Smooth muscle cell (in vitro differentiated cells): Measurements from ENCODE around the gene GAB2. TPM values are rescaled to one million over a fixed set of nuclear protein-coding genes. Genes with fewer than 3 reads are reported as not detected.

Experiments used
- DNase-seq: peaks from one replicate; lab custom pipeline; 2025; ENCODE audit not compliant: unreplicated experiment; lab: John Stamatoyannopoulos, UW
- H2AFZ ChIP-seq: fragments of 200-600 bp; sonication (generic); 2 replicates; pipeline ENCODE4 v1.6.0; 2016; ENCODE audit warnings: antibody characterized with exemption, low read depth, mild to moderate bottlenecking
- H3F3A ChIP-seq: fragments of 200-600 bp; sonication (generic); 2 replicates; pipeline ENCODE4 v1.6.0; 2017; ENCODE audit warnings: antibody characterized with exemption, low read depth
- H3K27ac ChIP-seq: fragments of 200-600 bp; sonication (generic); 2 replicates; pipeline ENCODE4 v1.5.1; 2016; ENCODE audit warnings: low read depth, mild to moderate bottlenecking
- H3K27me3 ChIP-seq: fragments of 200-600 bp; sonication (generic); 2 replicates; pipeline ENCODE4 v1.6.1; 2016; ENCODE audit warnings: low read depth, mild to moderate bottlenecking
- H3K36me3 ChIP-seq: fragments of 200-600 bp; sonication (generic); 2 replicates; pipeline ENCODE4 v1.5.1; 2016; ENCODE audit warnings: low read depth
- H3K4me1 ChIP-seq: fragments of 200-600 bp; sonication (generic); 2 replicates; pipeline ENCODE4 v1.5.1; 2016; ENCODE audit warnings: low read depth
- H3K4me2 ChIP-seq: fragments of 200-600 bp; sonication (generic); 2 replicates; pipeline ENCODE4 v1.6.0; 2016; ENCODE audit warnings: mild to moderate bottlenecking
- H3K4me3 ChIP-seq: fragments of 200-600 bp; sonication (generic); 2 replicates; pipeline ENCODE4 v1.5.1; 2016; ENCODE audit warnings: mild to moderate bottlenecking
- H3K79me2 ChIP-seq: fragments of 200-600 bp; sonication (generic); 2 replicates; pipeline ENCODE4 v1.6.0; 2016; ENCODE audit warnings: low read depth, mild to moderate bottlenecking
- H3K9ac ChIP-seq: fragments of 200-600 bp; sonication (generic); 2 replicates; pipeline ENCODE4 v1.6.0; 2016; ENCODE audit warnings: low read depth
- H3K9me3 ChIP-seq: fragments of 200-600 bp; sonication (generic); replicated peaks from 2 replicates; pipeline ENCODE4 v1.5.1; 2016; ENCODE audit warnings: low read depth
- H4K20me1 ChIP-seq: fragments of 200-600 bp; sonication (generic); 2 replicates; pipeline ENCODE4 v1.6.0; 2016; ENCODE audit warnings: low read depth
- WGBS: methylation state at CpG from one replicate; pipeline ENCODE4 v1.1.7; 2016; ENCODE audit warnings: low lambda C conversion rate; 5-methylcytosine and 5-hydroxymethylcytosine counted together
- polyA plus RNA-seq: library from polyadenylated mRNA; unstranded; fragments of >200 nt; fragmentation: Nextera tagmentation; extraction: Ambion mirVana; gene quantifications from 2 replicates; pipeline ENCODE4 v1.2.1, GENCODE V29; 2016
- total RNA-seq: library from RNA; depleted of rRNA; stranded (reverse); fragments of >200 nt; gene quantifications from 2 replicates; pipeline ENCODE4 v1.2.3, GENCODE V29; 2014
- TF ChIP-seq, protein P1 (sequence below): fragments of 200-600 bp; sonication (generic); IDR thresholded peaks from 2 replicates; pipeline ENCODE4 v1.5.1; 2017; ENCODE audit warnings: borderline replicate concordance, mild to moderate bottlenecking, antibody characterized with exemption; ENCODE audit not compliant: insufficient read depth, poor library complexity, severe bottlenecking

The GAB2 gene
- total and polyA plus RNA-seq, 2 experiments from 2014 or later, result 4.2 to 9.7 TPM

- H3F3A ChIP-seq, result peaks cover 30% of the 10 kb centered on the region
- H3K36me3 ChIP-seq, result no peaks in the 10 kb centered on the region
- peaks cover 4% of the 10 kb centered on the region for H3K9me3 ChIP-seq
- H3K27me3 ChIP-seq, result no peaks in the 10 kb centered on the region
- TF ChIP-seq, protein P1, sequence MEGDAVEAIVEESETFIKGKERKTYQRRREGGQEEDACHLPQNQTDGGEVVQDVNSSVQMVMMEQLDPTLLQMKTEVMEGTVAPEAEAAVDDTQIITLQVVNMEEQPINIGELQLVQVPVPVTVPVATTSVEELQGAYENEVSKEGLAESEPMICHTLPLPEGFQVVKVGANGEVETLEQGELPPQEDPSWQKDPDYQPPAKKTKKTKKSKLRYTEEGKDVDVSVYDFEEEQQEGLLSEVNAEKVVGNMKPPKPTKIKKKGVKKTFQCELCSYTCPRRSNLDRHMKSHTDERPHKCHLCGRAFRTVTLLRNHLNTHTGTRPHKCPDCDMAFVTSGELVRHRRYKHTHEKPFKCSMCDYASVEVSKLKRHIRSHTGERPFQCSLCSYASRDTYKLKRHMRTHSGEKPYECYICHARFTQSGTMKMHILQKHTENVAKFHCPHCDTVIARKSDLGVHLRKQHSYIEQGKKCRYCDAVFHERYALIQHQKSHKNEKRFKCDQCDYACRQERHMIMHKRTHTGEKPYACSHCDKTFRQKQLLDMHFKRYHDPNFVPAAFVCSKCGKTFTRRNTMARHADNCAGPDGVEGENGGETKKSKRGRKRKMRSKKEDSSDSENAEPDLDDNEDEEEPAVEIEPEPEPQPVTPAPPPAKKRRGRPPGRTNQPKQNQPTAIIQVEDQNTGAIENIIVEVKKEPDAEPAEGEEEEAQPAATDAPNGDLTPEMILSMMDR, result no peak
- peak overlapping the region; percentile 7 for H3K9ac ChIP-seq
- H2AFZ ChIP-seq, result peak overlapping the region; percentile 26
- H3K4me3 ChIP-seq, result no peak overlapping the region
- H4K20me1 ChIP-seq, result no peaks in the 10 kb centered on the region
- 28% methylated on average over 7 of the region's 7 CpGs for WGBS
- H3K79me2 ChIP-seq, result peaks cover 70% of the 10 kb centered on the region
- no peak for DNase-seq
- H3K4me1 ChIP-seq, result peaks cover 46% of the 10 kb centered on the region
- peak overlapping the region; percentile 56 for H3K4me2 ChIP-seq
- H3K27ac ChIP-seq, result peak overlapping the region; percentile 42
Measured at GRCh38 chr11:78354408-78355308, 63.0 kb downstream of the GAB2 start.

- no peak for DNase-seq
Measured at GRCh38 chr11:78351979-78352841, 65.4 kb downstream of the GAB2 start.

GRCh38 chr11:78351193-78351592 is 66.4 kb downstream of the GAB2 start:
- peaks cover 67% of the 10 kb centered on the region for H3K79me2 ChIP-seq
- H3K27ac ChIP-seq, result peak overlapping the region; percentile 83
- H3K9me3 ChIP-seq, result no peaks in the 10 kb centered on the region
- TF ChIP-seq, protein P1, result no peak
- no peaks in the 10 kb centered on the region for H3K27me3 ChIP-seq
- peaks cover 57% of the 10 kb centered on the region for H3K4me1 ChIP-seq
- H3F3A ChIP-seq, result peaks cover 30% of the 10 kb centered on the region
- H3K9ac ChIP-seq, result peak overlapping the region; percentile 36
- H3K36me3 ChIP-seq, result no peaks in the 10 kb centered on the region
- 86% methylated on average over 3 of the region's 3 CpGs for WGBS
- peak overlapping the region; percentile 81 for H3K4me2 ChIP-seq
- H3K4me3 ChIP-seq, result peak overlapping the region; percentile 30
- peak overlapping the region; percentile 61 for H2AFZ ChIP-seq
- H4K20me1 ChIP-seq, result no peaks in the 10 kb centered on the region
- no peak for DNase-seq

More at GRCh38 chr11:78351979-78352841, 65.4 kb downstream of the GAB2 start:
- Histone ChIP-seq H3K9me3 (no peaks in the 10 kb centered on the region), H3K79me2 (peaks cover 69% of the 10 kb centered on the region), H3K4me1 (peaks cover 57% of the 10 kb centered on the region), H2AFZ (no peak overlapping the region), H3K27ac (peak overlapping the region; percentile 83), H3K9ac (no peak overlapping the region), H4K20me1 (no peaks in the 10 kb centered on the region), H3K27me3 (no peaks in the 10 kb centered on the region), H3K4me3 (no peak overlapping the region), H3K4me2 (peak overlapping the region; percentile 41), H3K36me3 (no peaks in the 10 kb centered on the region), H3F3A (peaks cover 30% of the 10 kb centered on the region)
- whole genome bisulfite sequencing, result 43% methylated on average over 14 of the region's 14 CpGs
- TF ChIP-seq, protein P1, result no peak
